Measurements from ENCODE around the gene RAPGEF4.

DNA sequence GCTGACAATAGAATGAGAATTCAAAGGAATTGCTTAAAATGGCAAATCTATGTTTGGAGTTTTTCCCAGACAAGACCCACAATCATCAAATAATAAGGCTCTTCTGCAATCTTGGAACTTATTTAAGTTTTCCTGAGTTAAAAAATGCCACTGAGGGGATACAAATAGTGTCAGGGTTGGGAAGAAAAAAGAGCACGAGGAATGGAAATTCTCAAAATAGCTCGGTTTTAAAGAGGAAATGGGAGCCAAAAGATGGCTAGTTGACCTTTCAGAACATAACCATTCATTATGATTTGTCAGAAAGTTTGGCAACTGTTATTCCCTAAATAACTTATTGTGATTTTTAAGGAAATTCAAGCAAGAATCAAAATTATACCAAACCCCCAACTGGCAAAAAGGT lies 127.7 kb downstream of the RAPGEF4 start:
- TF ChIP-seq, protein P1, sequence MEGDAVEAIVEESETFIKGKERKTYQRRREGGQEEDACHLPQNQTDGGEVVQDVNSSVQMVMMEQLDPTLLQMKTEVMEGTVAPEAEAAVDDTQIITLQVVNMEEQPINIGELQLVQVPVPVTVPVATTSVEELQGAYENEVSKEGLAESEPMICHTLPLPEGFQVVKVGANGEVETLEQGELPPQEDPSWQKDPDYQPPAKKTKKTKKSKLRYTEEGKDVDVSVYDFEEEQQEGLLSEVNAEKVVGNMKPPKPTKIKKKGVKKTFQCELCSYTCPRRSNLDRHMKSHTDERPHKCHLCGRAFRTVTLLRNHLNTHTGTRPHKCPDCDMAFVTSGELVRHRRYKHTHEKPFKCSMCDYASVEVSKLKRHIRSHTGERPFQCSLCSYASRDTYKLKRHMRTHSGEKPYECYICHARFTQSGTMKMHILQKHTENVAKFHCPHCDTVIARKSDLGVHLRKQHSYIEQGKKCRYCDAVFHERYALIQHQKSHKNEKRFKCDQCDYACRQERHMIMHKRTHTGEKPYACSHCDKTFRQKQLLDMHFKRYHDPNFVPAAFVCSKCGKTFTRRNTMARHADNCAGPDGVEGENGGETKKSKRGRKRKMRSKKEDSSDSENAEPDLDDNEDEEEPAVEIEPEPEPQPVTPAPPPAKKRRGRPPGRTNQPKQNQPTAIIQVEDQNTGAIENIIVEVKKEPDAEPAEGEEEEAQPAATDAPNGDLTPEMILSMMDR (CRISPR knock-in tag; IDR thresholded peaks at IDR 0.05) = no peak
- TF ChIP-seq NFIC (IDR thresholded peaks at IDR 0.05; ENCODE audit: low read length) (no peak), CHD4 (IDR thresholded peaks at IDR 0.05; ENCODE audit: borderline replicate concordance, low read length) (no peak), SETDB1 (CRISPR knock-in tag; IDR thresholded peaks at IDR 0.05; ENCODE audit: borderline replicate concordance) (no peak), ZNF326 (CRISPR knock-in tag; IDR thresholded peaks at IDR 0.05; ENCODE audit: borderline replicate concordance) (no peak), STAG1 (CRISPR knock-in tag; IDR thresholded peaks at IDR 0.05) (no peak)
- TF ChIP-seq, protein P2, sequence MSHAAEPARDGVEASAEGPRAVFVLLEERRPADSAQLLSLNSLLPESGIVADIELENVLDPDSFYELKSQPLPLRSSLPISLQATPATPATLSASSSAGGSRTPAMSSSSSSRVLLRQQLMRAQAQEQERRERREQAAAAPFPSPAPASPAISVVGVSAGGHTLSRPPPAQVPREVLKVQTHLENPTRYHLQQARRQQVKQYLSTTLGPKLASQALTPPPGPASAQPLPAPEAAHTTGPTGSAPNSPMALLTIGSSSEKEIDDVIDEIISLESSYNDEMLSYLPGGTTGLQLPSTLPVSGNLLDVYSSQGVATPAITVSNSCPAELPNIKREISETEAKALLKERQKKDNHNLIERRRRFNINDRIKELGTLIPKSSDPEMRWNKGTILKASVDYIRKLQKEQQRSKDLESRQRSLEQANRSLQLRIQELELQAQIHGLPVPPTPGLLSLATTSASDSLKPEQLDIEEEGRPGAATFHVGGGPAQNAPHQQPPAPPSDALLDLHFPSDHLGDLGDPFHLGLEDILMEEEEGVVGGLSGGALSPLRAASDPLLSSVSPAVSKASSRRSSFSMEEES (CRISPR knock-in tag; IDR thresholded peaks at IDR 0.05) = no peak
- TF ChIP-seq, protein P3, sequence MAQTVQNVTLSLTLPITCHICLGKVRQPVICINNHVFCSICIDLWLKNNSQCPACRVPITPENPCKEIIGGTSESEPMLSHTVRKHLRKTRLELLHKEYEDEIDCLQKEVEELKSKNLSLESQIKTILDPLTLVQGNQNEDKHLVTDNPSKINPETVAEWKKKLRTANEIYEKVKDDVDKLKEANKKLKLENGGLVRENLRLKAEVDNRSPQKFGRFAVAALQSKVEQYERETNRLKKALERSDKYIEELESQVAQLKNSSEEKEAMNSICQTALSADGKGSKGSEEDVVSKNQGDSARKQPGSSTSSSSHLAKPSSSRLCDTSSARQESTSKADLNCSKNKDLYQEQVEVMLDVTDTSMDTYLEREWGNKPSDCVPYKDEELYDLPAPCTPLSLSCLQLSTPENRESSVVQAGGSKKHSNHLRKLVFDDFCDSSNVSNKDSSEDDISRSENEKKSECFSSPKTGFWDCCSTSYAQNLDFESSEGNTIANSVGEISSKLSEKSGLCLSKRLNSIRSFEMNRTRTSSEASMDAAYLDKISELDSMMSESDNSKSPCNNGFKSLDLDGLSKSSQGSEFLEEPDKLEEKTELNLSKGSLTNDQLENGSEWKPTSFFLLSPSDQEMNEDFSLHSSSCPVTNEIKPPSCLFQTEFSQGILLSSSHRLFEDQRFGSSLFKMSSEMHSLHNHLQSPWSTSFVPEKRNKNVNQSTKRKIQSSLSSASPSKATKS (CRISPR knock-in tag; IDR thresholded peaks at IDR 0.05) = no peak
- TF ChIP-seq, protein P4, sequence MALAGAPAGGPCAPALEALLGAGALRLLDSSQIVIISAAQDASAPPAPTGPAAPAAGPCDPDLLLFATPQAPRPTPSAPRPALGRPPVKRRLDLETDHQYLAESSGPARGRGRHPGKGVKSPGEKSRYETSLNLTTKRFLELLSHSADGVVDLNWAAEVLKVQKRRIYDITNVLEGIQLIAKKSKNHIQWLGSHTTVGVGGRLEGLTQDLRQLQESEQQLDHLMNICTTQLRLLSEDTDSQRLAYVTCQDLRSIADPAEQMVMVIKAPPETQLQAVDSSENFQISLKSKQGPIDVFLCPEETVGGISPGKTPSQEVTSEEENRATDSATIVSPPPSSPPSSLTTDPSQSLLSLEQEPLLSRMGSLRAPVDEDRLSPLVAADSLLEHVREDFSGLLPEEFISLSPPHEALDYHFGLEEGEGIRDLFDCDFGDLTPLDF (CRISPR knock-in tag; IDR thresholded peaks at IDR 0.05) = no peak

Data from HepG2 (cell line).